ENCODE measurements around the gene AIM2. TPM values are rescaled to one million over a fixed set of nuclear protein-coding genes. Genes with fewer than 3 reads are reported as not detected.

AIM2 gene
- total RNA-seq, 1 donor from 2014 or later, result 2.4 TPM

- no peak overlapping the region for H3K4me3 ChIP-seq
- no peak overlapping the region for H3K27ac ChIP-seq
- H3K4me1 ChIP-seq, result peaks cover 19% of the 10 kb centered on the region
- no peak for ATAC-seq
- intact Hi-C loops (cut with DNase I), result no loop called here
- H3K27me3 ChIP-seq (ENCODE audit: low read depth), result no peaks in the 10 kb centered on the region
- H3K36me3 ChIP-seq, result no peaks in the 10 kb centered on the region
- no peak for TF ChIP-seq CTCF (IDR thresholded peaks at IDR 0.05)
- DNase-seq, result no peak
- no peaks in the 10 kb centered on the region for H3K9me3 ChIP-seq
These were observed 11.5 kb downstream of the AIM2 start for GRCh38 chr1:159065106-159065505.

- Histone ChIP-seq H3K4me1 (peaks cover 11% of the 10 kb centered on the region), H3K4me3 (no peak overlapping the region), H3K27me3 (ENCODE audit: low read depth) (no peaks in the 10 kb centered on the region), H3K27ac (no peak overlapping the region), H3K9me3 (no peaks in the 10 kb centered on the region), H3K36me3 (peaks cover 27% of the 10 kb centered on the region)
- no peak for ATAC-seq
- no peak for TF ChIP-seq CTCF (IDR thresholded peaks at IDR 0.05)
- DNase-seq, result no peak
- intact Hi-C loops (cut with DNase I), result no loop called here
These were observed 17.8 kb downstream of the AIM2 start for GRCh38 chr1:159058751-159059150.

GRCh38 chr1:159056069-159056698 is 20.4 kb downstream of the AIM2 start:
- DNase-seq (no peak), ATAC-seq (no peak)
- H3K27me3 ChIP-seq (ENCODE audit: low read depth), result no peaks in the 10 kb centered on the region
- intact Hi-C loops (cut with DNase I), result no loop called here
- peaks cover 16% of the 10 kb centered on the region for H3K4me1 ChIP-seq
- H3K27ac ChIP-seq, result no peak overlapping the region
- H3K36me3 ChIP-seq, result peaks cover 53% of the 10 kb centered on the region
- H3K9me3 ChIP-seq, result no peaks in the 10 kb centered on the region
- H3K4me3 ChIP-seq, result no peak overlapping the region
- TF ChIP-seq CTCF (IDR thresholded peaks at IDR 0.05), result no peak

- ATAC-seq, result no peak
- H3K36me3 ChIP-seq, result peaks cover 62% of the 10 kb centered on the region
- intact Hi-C loops (cut with DNase I), result no loop called here
These were observed 21.4 kb downstream of the AIM2 start for GRCh38 chr1:159055181-159055641.

GRCh38 chr1:159054427-159054826 is 22.1 kb downstream of the AIM2 start:
- Histone ChIP-seq H3K9me3 (no peaks in the 10 kb centered on the region), H3K36me3 (peaks cover 70% of the 10 kb centered on the region), H3K27me3 (ENCODE audit: low read depth) (no peaks in the 10 kb centered on the region), H3K27ac (no peak overlapping the region), H3K4me1 (peaks cover 16% of the 10 kb centered on the region), H3K4me3 (no peak overlapping the region)
- no peak for TF ChIP-seq CTCF (IDR thresholded peaks at IDR 0.05)
- ATAC-seq (no peak), DNase-seq (no peak)
- intact Hi-C loops (cut with DNase I), result no loop called here

More at GRCh38 chr1:159055181-159055641, 21.4 kb downstream of the AIM2 start:
- Histone ChIP-seq H3K27ac (no peak overlapping the region), H3K4me1 (peaks cover 16% of the 10 kb centered on the region), H3K4me3 (no peak overlapping the region), H3K9me3 (no peaks in the 10 kb centered on the region), H3K27me3 (ENCODE audit: low read depth) (no peaks in the 10 kb centered on the region)
- no peak for TF ChIP-seq CTCF (IDR thresholded peaks at IDR 0.05)
- DNase-seq, result no peak

All from lower lobe of right lung (tissue), 2 donors.